Measurements from ENCODE around the gene DOCK7. TPM values are rescaled to one million over a fixed set of nuclear protein-coding genes. Genes with fewer than 3 reads are reported as not detected.

The DOCK7 gene, protein sequence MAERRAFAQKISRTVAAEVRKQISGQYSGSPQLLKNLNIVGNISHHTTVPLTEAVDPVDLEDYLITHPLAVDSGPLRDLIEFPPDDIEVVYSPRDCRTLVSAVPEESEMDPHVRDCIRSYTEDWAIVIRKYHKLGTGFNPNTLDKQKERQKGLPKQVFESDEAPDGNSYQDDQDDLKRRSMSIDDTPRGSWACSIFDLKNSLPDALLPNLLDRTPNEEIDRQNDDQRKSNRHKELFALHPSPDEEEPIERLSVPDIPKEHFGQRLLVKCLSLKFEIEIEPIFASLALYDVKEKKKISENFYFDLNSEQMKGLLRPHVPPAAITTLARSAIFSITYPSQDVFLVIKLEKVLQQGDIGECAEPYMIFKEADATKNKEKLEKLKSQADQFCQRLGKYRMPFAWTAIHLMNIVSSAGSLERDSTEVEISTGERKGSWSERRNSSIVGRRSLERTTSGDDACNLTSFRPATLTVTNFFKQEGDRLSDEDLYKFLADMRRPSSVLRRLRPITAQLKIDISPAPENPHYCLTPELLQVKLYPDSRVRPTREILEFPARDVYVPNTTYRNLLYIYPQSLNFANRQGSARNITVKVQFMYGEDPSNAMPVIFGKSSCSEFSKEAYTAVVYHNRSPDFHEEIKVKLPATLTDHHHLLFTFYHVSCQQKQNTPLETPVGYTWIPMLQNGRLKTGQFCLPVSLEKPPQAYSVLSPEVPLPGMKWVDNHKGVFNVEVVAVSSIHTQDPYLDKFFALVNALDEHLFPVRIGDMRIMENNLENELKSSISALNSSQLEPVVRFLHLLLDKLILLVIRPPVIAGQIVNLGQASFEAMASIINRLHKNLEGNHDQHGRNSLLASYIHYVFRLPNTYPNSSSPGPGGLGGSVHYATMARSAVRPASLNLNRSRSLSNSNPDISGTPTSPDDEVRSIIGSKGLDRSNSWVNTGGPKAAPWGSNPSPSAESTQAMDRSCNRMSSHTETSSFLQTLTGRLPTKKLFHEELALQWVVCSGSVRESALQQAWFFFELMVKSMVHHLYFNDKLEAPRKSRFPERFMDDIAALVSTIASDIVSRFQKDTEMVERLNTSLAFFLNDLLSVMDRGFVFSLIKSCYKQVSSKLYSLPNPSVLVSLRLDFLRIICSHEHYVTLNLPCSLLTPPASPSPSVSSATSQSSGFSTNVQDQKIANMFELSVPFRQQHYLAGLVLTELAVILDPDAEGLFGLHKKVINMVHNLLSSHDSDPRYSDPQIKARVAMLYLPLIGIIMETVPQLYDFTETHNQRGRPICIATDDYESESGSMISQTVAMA (N-terminal part only)
- total RNA-seq (2021; fragmentation: NEBNext Ultra II Directional; extraction: Animal tissue kit (Norgen Biotek cat#: 25700)) = 28.7 and 33.7 TPM in 2 replicates
- polyA plus RNA-seq (2011; rRNA removed) = 7.9 and 10.2 TPM in 2 replicates
- polyA plus RNA-seq (2011; cell fraction: cytosol; rRNA removed) = 16.7 TPM
- polyA plus RNA-seq (2011; cell fraction: nucleus; rRNA removed) = 22.0 TPM
- polyA plus RNA-seq (2012, experiment 1 of 2) = 17.0 to 44.9 TPM (median 20.4 TPM) in 4 replicates
- 1.6 TPM for polyA plus RNA-seq (2012, experiment 2 of 2)
- polyA plus RNA-seq (2013, experiment 1 of 2) = 17.8 TPM
- 13.6 TPM for polyA plus RNA-seq (2013, experiment 2 of 2)
- 48.7 and 122 TPM in 2 replicates for polyA minus RNA-seq (2011; rRNA and poly(A)+ RNA removed)
- 39.7 TPM for polyA minus RNA-seq (2011; cell fraction: cytosol; rRNA and poly(A)+ RNA removed)
- polyA minus RNA-seq (2011; cell fraction: nucleus; rRNA and poly(A)+ RNA removed) = 94.8 TPM
- long read RNA-seq, experiment 1, partial matches to known transcripts = 20 of 28 reads
- long read RNA-seq, experiment 1, other reads (novel, unspliced or antisense) = 6 of 28 reads
- long read RNA-seq, experiment 2, partial matches to known transcripts = 2 of 2 reads
- long read RNA-seq, experiment 2, other reads (novel, unspliced or antisense) = 0 of 2 reads

DNA sequence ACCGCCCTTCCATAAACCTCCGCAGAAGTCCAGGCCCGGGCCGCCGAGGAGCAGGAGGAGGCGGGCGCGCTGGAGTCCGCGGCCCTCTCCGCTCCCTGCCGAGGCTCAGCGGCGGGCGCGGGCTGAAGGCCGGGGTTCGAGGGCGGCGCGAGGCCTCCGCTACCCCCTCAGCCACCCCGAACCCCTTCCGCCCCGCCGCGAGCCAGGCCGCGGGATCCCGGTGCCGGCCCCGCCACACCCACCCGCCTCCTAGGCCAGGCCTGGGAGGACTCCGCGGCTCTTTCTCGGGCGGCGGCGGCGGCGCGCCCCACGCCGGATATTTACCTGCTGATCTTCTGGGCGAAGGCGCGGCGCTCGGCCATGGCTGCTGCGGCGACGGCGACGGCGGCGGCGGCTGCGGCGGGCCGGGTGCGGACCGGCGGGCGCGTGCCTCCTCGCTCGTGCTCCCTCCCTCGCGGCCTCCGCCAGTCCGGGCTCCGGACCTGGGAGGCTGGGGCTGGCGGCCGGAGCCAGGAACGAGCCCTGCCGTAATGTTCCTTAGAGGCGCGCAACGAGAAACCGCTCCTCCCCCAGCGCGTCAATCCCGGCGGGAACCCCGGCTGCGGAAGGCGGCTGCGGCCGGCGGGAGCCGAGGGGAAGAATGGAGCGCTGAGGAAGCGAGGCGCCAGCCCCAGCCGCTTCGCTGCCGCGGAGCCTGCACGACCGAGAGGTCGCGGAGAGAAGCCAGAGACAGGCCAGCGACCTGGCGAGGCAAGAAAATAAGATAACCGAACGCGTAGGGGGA, at the start of gene DOCK7:
TSS of gene DOCK7 (minus strand) at position 484 of the 784 bp plus-strand sequence. CDS start at position 362, 122 bp downstream.
- Histone ChIP-seq H2BK12ac (ENCODE audit: low read depth, low read length) (peak within 1 kb of the TSS; percentile 5; the same call in 1 of the 2 replicates), H4K20me1 (replicated peaks in 1 of 2; ENCODE audit: control insufficient read depth in 1 of 2, insufficient read depth in 2 of 2, low read length in 2 of 2) (peaks cover 0 to 2% of the 10 kb centered on the region in 2 experiments), H3K18ac (ENCODE audit: extremely low read depth, low read length) (peak within 1 kb of the TSS; percentile 94; the same call in 1 of the 2 replicates), H3K79me2 (ENCODE audit: control insufficient read depth in 1 of 2, insufficient read depth in 2 of 2, low read length in 2 of 2) (peaks cover 4 to 37% of the 10 kb centered on the region in 2 experiments; a peak in 3 of 4 replicates), H3K4me2 (ENCODE audit: insufficient read depth in 1 of 2, low read depth in 2 of 2, low read length in 2 of 2) (peak within 1 kb of the TSS; percentile 82 to 83), H2AK5ac (ENCODE audit: low read depth, low read length) (no peak within 1 kb of the TSS), H3K9me3 (ENCODE audit: insufficient read depth in 2 of 2, low read depth in 1 of 2, low read length in 1 of 2) (no peaks in the 10 kb centered on the region), H3K23ac (ENCODE audit: insufficient read length) (no peak within 1 kb of the TSS), H3K56ac (replicated peaks; ENCODE audit: insufficient read length, low read depth, low read length) (peak within 1 kb of the TSS; percentile 77), H4K5ac (ENCODE audit: insufficient read length, low read depth, low read length) (peak within 1 kb of the TSS; percentile 91), H2BK15ac (ENCODE audit: low read length) (0 out of 2 replicates have a peak within 1 kb of the TSS, but pooled peaks have one; percentile 73), H3K4me1 (replicated peaks in 1 of 4; ENCODE audit: control insufficient read depth in 3 of 4, insufficient read depth in 4 of 4, low read length in 3 of 4) (peaks cover 0 to 8% (median 4%) of the 10 kb centered on the region in 4 experiments; a peak in 4 of 7 replicates), H2BK20ac (ENCODE audit: low read length) (no peak within 1 kb of the TSS), H2BK120ac (replicated peaks; ENCODE audit: low read depth, low read length) (no peak within 1 kb of the TSS), H3K14ac (ENCODE audit: insufficient read length) (no peak within 1 kb of the TSS), H3K36me3 (ENCODE audit: control insufficient read depth in 2 of 4, insufficient read depth in 4 of 4, low read length in 3 of 4) (no peaks in the 10 kb centered on the region), H3K27me3 (replicated peaks in 1 of 4; ENCODE audit: control insufficient read depth in 3 of 4, extremely low read depth in 1 of 4, insufficient read depth in 3 of 4, low read length in 3 of 4) (no peaks in the 10 kb centered on the region), H3K79me1 (ENCODE audit: low read depth, low read length) (peaks cover under 1% of the 10 kb centered on the region; the same call in 1 of the 2 replicates), H4K91ac (replicated peaks; ENCODE audit: insufficient read length, low read length) (peak within 1 kb of the TSS; percentile 79), H3K4ac (replicated peaks; ENCODE audit: insufficient read length, low read depth, low read length) (no peak within 1 kb of the TSS), H3K4me3 (ENCODE audit: extremely low read depth in 1 of 4, insufficient read depth in 2 of 4, low read depth in 3 of 4, low read length in 4 of 4) (peak within 1 kb of the TSS; percentile 80 to 92 (median 88)), H3K27ac (ENCODE audit: low read depth, low read length) (peak within 1 kb of the TSS; percentile 67; the same call in 1 of the 2 replicates), H2AFZ (ENCODE audit: low read length) (peak within 1 kb of the TSS; percentile 98), H3K23me2 (ENCODE audit: low read depth, low read length) (peaks cover 4% of the 10 kb centered on the region; the same call in 1 of the 2 replicates), H3K9ac (replicated peaks in 1 of 4; ENCODE audit: extremely low read depth in 1 of 4, low read depth in 3 of 4, low read length in 3 of 4) (peak within 1 kb of the TSS; percentile 90 to 97 (median 93)), H2BK5ac (ENCODE audit: low read depth, low read length) (peak within 1 kb of the TSS; percentile 89), H4K8ac (ENCODE audit: extremely low read depth, insufficient read depth, low read length) (peak within 1 kb of the TSS; percentile 95)
- POLR2A ChIA-PET (ENCODE audit: partially characterized antibody) = interaction anchor here (0.6 to 1.4 kb wide), 5 partner anchors 11 to 66 kb away, joined by 3 to 5 read pairs (median 3); no protein-coding TSS in a partner anchor
- FAIRE-seq (no peak), DNase-seq (ENCODE audit: low read depth in 1 of 2, low spot score in 2 of 2) (peak; percentile 56 to 95)
- WGBS, 2 experiments (ENCODE audit: extremely low coverage in 1 of 2, insufficient coverage in 1 of 2, insufficient read length in 1 of 2, insufficient replicate concordance in 2 of 2, low coverage in 1 of 2, low lambda C conversion rate in 2 of 2, missing lambda C conversion rate in 1 of 2) = 3% methylated on average over 65 of the region's 107 CpGs; no CpG with 5 or more reads in 1 of the 2 experiments
- CTCF ChIA-PET (ENCODE audit: partially characterized antibody) = interaction anchor here (0.9 kb wide), 1 partner anchor 30 kb away, joined by 3 read pairs; no protein-coding TSS in a partner anchor
- TF ChIP-seq RXRA (IDR thresholded peaks at IDR 0.05; ENCODE audit: insufficient read depth, low read depth, low read length) = no peak
- TF ChIP-seq ASH2L (IDR thresholded peaks at IDR 0.05; ENCODE audit: low read length) = no peak

Measured in H1 (cell line).